NCI-H69 (cell line): ENCODE measurements around the gene MEGF6.

Experiments
- DNase-seq: peaks from one replicate; lab custom pipeline; 2025; lab: John Stamatoyannopoulos, UW

The MEGF6 gene, protein sequence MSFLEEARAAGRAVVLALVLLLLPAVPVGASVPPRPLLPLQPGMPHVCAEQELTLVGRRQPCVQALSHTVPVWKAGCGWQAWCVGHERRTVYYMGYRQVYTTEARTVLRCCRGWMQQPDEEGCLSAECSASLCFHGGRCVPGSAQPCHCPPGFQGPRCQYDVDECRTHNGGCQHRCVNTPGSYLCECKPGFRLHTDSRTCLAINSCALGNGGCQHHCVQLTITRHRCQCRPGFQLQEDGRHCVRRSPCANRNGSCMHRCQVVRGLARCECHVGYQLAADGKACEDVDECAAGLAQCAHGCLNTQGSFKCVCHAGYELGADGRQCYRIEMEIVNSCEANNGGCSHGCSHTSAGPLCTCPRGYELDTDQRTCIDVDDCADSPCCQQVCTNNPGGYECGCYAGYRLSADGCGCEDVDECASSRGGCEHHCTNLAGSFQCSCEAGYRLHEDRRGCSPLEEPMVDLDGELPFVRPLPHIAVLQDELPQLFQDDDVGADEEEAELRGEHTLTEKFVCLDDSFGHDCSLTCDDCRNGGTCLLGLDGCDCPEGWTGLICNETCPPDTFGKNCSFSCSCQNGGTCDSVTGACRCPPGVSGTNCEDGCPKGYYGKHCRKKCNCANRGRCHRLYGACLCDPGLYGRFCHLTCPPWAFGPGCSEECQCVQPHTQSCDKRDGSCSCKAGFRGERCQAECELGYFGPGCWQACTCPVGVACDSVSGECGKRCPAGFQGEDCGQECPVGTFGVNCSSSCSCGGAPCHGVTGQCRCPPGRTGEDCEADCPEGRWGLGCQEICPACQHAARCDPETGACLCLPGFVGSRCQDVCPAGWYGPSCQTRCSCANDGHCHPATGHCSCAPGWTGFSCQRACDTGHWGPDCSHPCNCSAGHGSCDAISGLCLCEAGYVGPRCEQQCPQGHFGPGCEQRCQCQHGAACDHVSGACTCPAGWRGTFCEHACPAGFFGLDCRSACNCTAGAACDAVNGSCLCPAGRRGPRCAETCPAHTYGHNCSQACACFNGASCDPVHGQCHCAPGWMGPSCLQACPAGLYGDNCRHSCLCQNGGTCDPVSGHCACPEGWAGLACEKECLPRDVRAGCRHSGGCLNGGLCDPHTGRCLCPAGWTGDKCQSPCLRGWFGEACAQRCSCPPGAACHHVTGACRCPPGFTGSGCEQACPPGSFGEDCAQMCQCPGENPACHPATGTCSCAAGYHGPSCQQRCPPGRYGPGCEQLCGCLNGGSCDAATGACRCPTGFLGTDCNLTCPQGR (N-terminal part only)

DNA sequence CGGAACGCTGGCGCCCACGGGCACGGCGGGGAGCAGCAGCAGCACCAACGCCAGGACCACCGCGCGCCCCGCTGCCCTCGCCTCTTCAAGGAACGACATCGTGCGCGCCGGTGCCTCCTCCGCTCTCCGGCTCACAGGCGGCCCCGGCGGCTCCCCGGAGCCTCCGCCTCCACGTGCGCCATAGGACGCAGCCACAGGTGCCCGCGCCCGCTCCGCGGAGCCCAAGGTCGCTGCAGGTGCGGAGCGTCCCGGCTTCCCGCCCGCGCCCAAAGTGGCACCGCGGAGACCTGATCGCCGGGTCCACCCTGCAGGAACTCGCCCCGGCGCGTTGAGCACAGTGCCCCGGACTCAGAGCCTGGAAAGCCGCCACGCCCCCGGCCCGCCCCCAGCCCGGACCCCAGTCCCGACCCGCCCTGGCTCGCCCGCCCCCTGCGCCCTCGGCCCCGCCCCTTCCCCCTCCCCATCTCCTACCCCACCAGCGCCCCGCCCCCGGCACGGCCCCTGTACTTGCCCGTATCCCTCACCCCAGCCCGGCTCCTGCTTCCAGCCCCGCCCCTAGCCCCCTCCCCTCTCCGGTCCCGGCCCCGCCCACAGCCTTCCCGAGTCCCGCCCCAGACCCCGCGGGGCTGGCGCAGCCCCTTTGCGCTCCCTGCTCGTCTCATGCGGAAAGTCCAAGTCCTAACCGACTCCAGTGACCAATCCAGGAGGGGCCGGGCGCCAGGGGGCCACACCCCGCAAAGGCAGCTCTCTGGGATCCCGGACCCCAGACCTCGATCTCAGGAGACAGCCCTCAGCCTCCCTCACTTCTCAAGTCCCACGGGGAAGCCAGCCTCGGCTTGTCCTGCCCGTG, at the start of gene MEGF6:
Gene MEGF6 (minus strand): TSS at position 339 of the 850 bp plus-strand sequence. CDS start 240 bp downstream, at position 99.
- peak; percentile 85 for DNase-seq

DNA sequence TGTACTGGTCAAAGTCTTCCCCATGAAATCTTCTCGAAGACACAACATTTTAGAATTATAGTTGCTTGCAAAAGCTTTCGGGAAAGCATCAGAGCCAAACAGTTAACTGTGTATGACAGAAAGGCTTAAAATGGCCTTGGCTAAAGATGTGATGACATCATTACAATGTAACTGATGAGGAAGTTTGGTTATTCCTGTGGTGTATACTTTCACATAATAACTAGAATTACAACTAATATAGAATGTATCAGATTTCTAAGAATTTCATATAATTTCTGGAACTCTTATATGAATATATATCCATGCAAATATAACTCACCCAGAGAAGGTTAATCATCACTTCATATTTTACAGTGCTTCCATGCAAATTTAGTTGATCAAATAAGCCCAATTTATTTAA, 49.4 kb upstream of the MEGF6 start:
- peak; percentile 3 for DNase-seq

DNA sequence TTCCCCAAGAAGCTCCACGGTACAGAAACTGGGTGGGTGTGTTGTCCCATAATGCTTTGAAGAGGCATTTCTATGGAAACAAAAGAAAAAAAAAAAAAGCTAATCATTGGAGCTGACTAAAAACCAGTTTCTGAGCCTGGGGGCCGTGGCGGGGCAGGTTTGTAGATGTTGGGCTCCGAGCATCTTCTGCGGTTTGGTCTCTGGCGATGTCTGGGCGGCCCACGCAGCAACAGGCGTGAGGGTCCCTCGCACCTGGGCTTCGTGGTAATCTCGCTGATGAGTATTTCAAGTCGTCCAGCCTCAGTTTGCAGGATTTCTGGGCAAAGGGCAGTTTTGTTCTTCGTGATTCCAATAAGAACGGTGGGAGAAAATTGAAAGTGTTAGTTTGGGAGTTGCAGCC, 47.8 kb upstream of the MEGF6 start:
- DNase-seq, result no peak

DNA sequence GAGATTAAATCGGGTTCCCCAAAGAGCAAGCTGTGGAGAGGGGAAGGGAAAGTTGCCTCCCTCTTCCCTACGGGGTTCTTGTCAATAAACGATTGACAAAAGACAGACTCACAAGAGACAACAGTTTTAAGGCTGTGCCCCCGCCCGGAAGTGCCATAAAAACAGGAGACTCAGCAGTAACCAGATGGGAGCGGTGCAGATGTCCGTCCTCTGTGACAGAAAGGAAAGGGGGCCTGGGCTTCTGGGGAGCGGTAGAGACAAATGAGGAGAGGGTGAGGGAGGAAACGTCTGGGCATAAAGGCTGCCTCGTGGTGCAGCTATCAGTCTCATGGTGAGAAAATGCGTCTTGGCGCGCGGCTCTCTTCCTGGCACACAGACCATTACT, 46.9 kb upstream of the MEGF6 start:
- DNase-seq, result peak; percentile 89

DNA sequence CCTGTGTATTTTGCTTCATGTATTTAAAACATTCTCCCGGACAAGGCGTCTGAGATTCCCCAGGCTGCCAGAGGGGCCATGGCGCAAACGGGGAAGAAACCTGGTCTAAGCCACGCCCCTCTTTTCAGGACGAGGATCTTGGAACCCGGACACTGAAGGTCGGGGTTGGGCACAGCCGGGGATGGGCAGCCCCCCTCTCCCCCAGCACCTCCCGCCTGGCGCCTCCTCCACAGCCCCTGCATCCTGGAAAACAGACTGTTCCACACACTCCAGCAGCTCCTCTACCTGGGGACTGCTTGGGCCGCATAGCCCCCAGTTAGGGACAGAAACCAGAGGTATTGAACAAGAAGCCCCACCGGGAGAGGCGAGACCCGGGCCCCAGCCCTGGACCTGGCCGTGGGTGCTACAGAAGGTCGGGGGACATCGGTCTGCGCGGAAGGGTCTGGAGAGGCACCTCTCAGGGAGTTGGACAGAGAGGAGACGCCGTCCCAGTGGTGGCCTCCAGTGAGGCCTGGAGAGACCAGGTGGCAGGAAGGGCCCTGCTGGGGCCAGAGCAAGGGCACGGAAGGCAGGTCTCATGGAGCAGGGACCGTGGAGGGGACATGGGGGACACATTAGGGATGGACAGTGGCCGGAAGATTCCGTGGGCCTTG, 46.4 kb upstream of the MEGF6 start:
- DNase-seq, result peak; percentile 50

DNA sequence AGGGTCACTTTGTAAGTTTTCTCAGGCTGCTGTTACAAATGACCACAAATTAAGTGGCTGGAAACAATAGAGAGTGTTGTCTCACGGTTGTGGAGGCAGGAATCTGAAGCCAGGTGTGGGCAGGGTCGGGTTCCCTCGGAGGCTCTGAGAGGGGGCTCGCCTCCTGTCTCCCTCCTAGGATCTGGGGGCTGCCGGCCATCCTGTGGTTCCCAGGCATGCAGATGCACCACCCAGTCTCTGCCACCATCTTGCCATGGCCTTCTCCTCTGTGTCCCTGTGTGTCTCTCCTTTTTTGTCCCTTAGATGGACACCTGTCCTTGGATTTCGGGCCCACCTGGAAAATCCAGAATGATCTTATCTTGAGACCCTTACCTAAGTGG, 45.8 kb upstream of the MEGF6 start:
- peak; percentile 49 for DNase-seq

DNA sequence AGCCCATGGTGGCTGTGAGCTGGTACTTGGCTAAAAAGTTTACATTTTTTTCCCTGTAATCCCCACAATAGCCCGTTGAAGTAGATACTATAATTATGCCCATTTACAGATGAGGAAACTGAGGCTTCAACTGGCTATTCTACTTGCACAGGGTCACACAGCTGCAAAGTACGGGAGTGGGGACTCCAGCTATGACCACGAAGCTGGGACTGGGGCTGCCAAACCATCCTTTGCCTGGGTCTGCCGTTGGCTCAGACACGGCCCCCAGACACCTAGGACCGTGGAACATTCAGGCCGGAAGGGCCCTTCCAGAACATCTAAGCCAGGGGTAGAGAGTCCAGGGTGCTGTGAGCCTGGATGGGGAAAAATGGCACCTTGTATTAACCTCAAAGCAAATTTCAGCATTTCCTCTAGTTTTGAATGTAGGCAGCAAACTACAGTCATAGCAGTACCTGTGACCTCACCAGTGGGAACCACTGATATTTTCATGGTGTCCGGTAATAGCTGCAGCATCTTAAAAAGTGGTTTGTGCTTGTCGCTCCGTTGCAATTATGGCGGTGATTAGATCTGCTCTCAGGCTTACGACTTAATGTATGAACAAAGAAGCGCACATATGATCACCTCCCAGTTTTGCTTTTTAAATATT, 45.3 kb upstream of the MEGF6 start:
- no peak for DNase-seq

DNA sequence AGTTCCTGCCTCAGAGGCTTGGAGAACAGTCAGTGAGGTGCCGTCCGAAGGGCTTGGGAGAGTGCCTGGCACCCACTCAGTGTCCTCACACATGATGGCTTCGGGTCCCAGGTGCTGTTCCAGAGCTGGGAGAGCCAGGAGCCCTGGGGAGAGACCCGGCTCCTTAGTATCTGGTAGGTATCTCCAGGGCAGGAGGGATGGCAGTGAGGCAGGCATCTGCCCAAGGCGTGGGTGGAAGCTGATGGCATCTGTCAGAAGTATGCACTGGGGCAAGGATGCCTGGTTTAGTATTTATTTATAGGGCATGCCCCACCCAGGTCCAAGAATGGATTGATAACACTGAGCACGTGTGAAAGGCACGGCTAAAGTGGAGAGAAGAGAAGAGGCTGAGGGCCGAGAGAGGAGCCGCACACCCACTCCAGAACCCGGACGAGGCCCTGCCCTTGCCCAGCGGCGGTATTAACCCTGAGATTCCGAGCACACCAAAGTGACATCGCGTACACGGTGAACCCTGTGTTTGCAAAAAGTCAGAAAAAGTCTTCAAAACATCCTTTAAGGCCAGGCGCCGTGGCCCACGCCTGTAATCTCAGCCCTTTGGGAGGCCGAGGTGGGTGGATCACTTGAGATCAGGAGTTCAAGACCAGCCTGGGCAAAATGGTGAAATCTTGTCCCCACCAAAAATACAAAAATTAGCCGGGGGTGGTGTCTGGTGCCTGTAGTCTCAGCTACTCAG, 43.4 kb upstream of the MEGF6 start:
- no peak for DNase-seq

DNA sequence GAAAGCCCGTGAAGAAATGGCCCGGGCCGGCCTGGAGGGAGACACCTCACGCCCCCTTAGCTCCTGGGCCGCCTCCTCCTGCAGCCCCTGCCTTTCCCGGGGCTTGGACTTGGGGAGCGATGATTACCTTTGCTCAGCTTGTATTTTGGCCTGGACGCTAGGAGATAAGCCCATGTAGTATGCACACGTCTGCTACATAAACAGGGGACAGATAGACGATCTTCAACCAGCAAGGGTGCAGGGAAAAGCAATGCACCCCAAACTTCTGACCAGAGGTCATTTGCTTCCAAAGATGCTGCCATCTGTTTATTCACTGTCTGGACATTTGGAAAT, 41.9 kb upstream of the MEGF6 start:
- DNase-seq, result no peak

DNA sequence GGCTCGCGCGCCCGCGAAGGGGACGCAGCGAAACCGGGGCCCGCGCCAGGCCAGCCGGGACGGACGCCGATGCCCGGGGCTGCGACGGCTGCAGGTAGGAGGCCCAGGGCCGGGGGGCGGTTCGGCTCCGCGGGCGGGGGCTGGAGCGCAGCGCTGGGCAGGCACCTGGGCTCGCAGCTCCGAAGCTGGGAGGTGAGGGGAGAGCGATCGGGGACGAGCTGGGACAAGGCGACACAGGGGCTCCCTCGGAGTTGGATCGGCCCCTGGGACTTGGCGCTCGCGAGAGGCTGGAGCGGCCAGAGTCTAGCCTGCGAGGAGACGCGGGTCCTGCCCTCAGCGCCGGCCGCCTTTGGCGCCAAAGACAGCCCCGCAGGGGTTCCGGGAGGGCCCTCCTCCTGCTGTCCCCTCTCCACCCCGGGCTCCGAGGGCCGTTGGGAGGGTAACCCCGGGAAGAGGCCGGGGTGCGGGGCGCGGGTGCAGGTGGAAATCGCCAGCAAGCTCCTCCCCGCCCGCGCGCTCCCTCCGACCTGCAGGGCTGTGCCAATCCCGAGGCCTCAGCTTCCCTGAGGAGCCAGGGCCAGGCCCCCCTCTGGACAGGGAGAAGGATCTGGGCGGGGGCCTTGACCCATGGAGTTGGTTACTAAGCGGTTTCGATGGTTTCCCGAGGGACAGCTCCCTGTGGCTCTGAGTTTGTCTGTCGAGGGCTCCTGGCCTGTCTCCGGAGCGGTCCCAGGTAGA, 41.4 kb upstream of the MEGF6 start:
- peak; percentile 67 for DNase-seq

DNA sequence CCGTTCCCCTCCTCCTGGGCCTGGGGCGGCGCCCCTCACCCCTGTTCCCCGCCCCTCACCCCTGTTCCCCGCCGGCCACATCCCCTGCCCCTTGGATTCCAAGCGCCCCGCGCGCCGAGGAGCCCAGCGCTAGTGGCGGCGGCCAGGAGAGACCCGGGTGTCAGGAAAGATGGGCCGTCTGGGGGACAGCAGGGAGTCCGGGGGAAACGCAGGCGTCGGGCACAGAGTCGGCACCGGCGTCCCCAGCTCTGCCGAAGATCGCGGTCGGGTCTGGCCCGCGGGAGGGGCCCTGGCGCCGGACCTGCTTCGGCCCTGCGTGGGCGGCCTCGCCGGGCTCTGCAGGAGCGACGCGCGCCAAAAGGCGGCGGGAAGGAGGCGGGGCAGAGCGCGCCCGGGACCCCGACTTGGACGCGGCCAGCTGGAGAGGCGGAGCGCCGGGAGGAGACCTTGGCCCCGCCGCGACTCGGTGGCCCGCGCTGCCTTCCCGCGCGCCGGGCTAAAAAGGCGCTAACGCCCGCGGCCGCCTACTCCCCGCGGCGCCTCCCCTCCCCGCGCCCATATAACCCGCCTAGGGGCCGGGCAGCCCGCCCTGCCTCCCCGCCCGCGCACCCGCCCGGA, 40.7 kb upstream of the MEGF6 start, which contains the start of gene TP73:
Gene TP73 (plus strand): TSS at position 587 of the 618 bp plus-strand sequence. CDS start 29,850 bp downstream, outside the sequence.
- peak; percentile 88 for DNase-seq

DNA sequence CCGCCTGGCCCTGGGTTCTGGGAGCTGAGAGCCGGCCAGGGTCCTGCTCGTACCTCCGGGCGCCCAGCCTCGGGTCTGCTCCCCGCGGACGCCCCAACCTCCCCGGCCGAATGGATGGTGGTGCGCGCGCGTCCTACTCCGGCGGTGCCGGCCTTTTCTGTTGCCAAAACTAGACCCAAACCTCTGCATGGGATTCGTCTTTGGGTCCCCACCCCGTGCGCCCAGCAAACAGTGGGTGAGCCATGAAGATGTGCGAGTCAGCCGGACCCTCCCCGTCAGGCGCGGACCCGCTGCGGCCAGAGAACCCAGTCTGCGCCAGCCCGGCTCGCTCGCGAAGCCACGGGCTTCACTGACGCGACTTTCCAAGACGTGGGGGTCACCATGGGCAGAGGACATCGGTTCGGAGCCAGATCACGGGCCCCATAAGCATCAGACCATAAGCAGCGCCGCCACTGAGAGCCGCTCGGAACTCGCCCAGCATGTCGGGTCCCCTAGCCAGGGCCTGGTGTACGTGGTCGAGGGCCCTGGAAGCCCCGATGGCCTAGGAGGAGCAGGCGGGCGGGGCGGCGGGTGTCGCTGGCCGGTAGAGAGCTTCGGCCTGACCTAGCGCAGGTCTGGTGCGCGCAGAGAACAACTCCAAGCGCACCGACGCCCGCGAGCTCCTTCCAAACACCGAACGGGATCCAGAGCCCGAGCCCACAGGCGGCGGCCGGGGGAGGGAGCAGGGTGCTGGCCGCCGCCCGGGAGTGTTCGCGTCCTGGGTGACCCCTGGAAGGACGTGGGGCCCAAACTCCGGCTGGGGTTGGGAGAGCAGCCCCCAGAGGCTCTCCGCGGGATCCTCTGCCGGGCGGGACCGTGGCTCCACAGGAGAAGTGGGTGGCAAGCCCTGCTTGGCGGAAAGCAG, 40.0 kb upstream of the MEGF6 start:
- DNase-seq, result no peak

DNA sequence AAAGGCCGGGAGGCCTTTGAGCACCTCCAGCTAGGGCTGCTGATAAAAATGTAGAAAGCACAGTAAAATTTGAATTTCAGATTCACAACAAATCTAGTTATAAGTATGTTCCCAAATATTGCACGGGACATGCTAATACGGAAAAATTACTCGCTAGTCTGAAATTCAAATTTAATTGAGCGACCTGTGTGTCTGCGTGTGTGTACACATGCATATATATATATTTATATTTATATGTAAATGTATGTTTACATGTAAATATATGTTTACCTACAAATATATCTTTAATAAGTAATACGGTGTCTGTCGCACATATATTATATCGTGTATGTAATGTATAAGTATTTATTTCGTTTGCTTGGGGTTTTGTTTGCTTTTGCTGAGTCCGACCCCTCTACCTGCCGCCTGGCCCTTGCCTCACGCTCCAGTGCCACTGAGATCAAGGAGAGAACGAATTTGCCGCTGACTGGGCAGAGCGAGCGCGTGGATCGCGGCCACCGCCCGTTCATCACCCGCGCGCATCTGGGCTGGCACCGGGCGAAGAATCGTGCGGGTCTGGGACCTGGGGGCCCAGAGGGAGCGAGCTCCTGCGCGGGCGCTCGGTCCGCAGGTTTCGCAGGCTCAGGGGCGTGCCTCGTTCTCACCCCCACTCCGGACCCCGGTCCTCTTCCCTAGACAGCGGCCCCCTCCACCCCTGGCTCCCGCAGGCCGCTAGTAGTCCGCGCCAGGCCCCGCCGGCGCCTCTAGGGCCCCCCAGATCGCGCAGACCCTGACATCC, 39.1 kb upstream of the MEGF6 start:
- DNase-seq, result no peak

DNA sequence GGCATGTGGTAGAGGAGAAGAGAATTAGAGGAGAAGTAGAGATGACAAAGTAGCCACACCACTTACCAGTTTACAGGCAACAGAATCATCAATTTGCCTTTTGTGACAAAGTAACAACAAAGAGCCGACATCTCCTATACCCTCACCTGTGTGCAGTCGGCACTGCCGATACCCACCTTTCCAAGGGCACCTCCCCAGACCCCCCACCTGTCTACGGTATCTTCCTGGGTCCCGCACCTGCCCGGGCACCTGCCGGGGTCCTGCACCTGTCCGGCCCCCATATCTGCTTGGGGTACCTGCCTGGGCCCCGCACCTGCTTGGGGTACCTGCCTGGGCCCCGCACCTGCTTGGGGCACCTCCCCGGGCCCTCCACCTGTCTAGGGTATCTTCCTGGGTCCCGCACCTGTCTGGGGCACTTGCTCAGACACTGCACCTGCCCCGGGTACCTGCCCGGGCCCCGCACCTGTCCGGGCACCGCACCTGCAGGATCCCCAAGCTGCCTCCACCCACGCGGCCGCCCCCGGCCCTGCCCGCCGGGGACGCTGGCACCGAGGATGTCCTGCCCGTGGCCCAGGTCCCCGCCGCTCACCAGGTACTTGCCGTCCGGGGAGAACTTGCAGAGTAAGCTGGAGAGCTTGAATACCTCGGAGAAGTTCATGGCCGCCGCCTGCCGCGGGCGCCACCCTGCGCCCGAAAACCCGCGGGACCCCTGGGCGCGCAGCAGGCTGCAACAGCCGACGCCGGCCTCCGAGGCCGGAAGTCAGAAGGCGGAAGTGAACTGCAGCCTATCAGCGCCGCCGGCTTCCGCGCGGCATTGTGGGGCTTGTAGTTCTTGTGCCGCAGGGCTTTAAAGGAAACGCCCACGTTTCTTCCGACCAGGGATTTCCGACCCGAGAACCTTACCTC, 38.3 kb upstream of the MEGF6 start, which contains the start of gene WRAP73:
Gene WRAP73 (minus strand): TSS at position 762 of the 906 bp plus-strand sequence. CDS start 104 bp downstream, at position 658.
- peak; percentile 92 for DNase-seq

DNA sequence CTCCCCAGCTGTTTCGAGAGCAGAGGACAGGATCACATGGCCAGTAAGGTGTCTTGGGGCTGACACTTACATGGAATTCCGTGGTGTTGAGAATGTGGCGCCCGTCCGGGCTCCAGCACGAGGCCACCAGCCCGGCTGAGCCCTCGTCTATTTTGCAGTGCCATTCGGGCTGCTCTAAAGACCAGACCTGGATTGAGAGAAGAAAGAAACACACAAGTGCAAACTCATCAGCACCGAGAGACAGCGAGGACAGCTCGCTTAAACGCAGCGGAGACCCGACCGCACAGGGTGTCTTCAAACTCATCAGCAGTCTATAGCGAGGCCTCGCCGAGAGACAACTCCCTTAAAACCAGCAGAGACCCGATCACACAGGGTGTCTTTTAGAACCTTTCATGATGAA, 35.3 kb upstream of the MEGF6 start:
- no peak for DNase-seq
